Stimulated activated CD4-positive, alpha-beta T cell treated with anti-CD3 and anti-CD28 coated beads, Interleukin-1b, Interleukin-23, amount 100 ng/mL, for 48 hours (primary cell): ENCODE results near the gene SUMF2.
"Not testable (repeated sequence)": the region's sequence is repeated elsewhere in the genome, so short reads cannot be mapped to it uniquely, and the experiment has no call there.

Source experiments
- DNase-seq: peaks from one replicate; pipeline ENCODE4 v3.0.0-alpha.2; 2020

Gene SUMF2

DNA sequence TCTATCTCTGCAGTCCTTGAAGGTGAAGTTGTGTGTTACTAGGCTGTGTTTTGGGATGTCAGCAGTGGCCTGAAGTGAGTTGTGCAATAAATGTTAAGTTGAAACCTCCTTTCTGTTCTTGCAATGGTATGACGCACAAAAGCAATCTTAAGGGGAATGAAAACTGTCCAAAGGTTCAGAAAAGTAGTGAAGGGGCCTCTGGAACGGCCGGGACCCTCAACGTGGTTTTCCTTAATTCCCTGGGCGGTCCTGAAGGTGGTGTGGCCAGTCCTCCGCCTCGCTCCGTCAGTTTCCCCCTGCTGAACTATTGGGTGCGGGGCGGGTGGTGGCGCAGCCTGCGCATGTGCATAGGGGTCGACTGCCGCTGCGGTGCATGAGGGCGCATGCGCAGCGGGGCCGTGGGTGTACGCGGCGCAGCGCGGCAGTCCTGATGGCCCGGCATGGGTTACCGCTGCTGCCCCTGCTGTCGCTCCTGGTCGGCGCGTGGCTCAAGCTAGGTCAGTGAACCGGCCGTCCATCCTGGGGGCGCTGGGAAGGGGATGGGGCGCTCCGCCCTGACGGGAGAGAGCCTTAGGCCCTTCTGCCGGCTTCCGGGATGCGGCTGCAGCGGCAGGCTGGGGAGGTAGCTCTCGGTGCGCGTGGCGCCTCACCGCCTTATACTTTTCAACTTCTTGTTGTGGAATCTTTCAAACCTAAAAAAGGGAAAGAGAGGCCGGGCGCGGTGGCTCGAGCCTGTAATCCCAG lies at the start of gene SUMF2:
Gene SUMF2 (plus strand): TSS at position 405 of the 744 bp plus-strand sequence. CDS start 26 bp downstream, at position 431.
- DNase-seq: peak; percentile 87

DNA sequence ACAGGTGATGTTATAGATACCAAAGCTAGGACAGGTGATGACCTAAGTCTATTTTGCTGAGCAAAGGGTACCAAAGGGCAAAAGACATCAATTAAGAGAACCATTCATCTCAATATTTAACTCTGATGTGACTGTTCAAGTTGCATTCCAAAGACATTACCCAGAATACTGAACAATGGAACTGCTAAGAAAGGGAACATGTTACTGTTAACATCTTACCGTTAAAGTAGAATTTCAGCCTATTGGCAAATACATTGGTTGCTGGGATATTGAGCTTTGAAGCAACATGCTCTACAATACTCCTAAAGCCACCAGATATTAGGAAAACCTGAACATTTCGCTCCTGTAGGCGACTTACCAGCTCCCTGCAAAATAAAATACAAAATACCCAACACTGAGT lies 47.1 kb upstream of the SUMF2 start:
- DNase-seq: not testable (repeated sequence)

DNA sequence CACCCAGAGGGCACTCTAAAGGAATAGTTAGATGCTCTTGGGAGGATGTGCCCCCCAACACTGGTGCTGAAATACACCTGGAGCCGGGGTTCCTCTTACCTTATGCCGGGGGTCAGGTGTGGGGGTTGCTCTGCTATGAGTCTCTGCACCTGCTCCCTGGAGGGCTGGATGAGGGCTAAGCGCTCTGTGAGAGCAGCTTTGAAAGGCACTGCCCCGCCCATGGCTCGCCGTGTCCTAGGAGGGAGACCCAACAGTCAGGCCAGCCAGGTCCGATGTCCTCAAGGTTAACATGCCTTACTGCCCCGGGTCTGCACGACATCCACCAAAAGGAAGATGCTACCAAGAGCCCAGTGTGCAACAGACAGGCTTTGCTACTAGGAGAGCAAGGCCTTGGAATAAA lies 44.6 kb upstream of the SUMF2 start:
- DNase-seq: no peak

DNA sequence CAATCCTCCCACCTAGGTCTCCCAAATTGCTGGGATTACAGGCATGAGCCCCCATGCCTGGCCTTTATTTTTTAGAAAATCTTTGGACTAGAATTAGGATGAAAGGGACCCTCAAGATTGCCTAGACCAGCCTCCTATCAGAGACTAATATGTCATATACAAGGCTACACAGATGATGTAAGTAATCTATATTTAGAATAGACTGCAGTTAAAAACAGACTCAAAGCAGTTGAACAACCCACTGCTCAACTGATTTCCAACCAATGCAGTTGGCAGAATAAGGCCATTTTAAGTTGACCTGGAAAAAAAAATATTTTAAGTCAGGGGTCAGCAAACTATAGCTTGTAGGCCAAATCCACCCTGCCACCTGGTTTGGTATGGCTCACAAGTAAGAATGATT lies 40.6 kb upstream of the SUMF2 start:
- DNase-seq: no peak

DNA sequence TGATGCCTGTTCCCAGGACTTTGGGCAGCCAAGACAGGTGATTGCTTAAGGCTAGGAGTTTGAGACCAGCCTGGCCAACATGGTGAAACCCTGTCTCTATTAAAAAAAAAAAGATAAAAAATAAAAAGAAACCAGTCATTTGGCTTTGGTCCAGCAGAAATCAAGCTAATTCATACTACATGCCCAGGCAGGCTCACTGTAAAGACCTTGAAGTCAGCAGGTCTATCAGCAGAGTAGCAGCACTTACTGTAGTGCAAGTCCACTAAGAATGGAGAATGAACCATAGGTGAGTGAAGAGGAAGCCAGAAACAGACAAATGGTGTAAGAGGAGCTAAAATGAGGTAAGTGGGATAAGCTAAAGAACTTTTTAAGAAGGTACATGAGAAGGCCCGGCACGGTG lies 37.5 kb upstream of the SUMF2 start:
- DNase-seq: no peak

DNA sequence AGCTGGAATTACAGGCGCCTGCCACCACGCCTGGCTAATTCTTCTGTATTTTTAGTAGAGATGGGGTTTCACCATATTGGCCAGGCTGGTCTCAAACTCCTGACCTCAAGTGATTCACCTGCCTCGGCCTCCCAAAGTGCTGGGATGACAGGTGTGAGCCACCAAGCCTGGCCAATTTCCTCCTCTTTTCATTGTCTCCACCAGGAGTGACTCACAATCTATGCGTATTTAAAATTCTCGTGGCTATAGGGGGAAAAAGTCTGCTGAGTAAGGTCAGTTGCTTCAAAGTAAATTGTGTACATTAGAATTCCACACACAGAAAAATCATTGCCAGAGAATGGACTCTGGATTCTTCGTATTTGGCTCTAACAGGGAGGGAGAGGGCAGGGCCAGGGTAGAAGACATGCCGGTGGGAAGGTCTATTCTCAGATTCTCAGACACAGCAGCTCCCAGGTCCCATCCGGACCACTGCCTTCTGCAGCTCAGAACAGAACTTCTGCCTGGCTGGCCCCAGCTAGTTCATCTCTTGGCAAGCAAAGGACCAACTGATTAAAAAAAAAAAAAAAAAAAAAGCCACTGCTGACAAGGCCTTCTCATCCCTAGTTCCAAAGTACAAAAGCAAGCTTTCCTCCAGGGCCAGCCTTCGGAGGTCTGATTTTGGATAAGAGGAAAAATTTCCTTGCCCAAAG lies 35.0 kb upstream of the SUMF2 start:
- DNase-seq: no peak

DNA sequence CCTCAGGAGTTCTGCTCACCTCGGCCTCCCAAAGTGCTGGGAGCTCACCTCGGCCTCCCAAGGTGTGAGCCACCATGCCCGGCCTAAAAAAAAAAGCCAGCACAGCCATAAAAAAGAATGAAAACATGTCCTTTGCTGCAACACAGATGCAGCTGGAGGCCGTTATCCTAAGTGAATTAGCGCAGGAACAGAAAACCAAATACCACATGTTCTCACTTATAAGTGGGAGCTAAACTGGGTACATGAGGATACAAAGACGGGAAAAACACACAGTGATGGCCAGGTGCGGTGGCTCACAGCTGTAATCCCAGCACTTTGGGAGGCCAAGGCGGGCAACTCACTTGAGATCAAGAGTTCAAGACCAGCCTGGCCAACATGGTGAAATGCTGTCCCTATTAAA lies 33.7 kb upstream of the SUMF2 start:
- DNase-seq: no peak

DNA sequence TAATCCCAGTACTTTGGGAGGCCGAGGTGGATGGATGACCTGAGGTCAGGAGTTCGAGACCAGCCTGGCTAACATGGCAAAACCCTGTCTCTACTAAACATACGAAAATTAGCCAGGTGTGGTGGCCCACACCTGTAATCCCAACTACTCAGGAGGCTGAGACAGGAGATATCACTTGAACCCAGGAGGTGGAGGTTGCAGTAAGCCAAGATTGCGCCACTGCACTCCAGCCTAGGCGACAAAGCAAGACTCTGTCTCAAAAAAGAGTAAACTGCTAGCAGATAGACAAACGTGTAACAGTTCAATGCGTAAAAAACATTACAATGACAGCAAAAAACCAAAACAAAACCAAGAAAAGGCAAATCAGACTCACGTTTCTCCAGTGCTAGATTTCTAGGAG lies 32.5 kb upstream of the SUMF2 start:
- DNase-seq: not testable (repeated sequence)

DNA sequence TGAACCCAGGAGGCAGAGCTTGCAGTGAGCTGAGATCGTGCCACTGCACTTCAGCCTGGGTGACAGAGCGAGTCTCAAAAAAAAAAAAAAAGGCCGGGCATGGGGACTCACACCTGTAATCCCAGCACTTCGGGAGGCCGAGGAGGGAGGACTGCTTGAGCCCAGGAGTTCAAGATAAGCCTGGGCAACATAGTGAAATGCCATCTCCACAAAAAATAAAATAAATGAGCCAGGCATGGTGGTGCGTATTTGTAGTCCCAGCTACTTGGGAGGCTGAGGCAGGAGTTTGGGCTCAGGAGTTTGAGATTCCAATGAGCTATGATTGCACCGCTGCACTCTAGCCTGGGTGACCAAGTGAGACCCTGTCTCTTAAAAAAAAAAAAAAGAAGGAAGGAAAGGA lies 31.5 kb upstream of the SUMF2 start:
- DNase-seq: not testable (repeated sequence)

DNA sequence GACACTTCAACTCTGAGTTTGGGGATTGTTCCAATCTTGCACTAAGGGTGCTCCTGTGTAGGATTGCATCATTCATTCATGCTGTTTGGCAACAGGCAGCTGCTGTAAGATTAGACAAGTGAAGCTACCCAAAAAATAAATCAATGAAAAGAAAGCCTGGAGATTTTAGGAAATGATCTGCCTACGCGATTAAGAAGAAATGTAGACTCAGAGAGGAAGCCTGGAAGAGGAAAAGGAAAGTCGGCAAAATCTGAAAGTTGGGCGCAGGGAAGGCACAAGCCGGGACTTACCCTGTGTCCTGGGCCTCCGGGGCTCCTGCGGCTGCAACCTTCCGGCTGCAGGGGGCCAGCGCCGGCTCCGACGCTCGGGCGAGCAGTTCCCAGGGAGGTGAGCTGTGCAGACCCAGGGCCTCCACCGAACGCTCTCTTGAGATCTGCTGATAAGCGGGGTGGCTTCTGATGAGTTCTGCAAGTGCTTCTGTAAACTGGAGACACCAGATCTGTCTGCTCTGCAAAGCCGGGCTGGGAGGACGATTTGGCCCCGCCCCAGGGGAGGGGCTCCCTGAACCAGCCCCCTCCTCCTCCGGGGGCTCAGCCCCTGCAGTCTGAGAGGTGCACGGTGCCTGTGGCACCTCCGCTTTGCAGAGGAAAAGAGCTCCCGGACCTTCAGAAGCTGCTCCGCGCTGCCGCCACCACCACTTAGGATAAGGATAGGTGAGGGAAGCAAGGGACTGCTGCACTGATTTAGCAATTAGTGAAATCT lies 30.2 kb upstream of the SUMF2 start:
- peak; percentile 62 for DNase-seq

DNA sequence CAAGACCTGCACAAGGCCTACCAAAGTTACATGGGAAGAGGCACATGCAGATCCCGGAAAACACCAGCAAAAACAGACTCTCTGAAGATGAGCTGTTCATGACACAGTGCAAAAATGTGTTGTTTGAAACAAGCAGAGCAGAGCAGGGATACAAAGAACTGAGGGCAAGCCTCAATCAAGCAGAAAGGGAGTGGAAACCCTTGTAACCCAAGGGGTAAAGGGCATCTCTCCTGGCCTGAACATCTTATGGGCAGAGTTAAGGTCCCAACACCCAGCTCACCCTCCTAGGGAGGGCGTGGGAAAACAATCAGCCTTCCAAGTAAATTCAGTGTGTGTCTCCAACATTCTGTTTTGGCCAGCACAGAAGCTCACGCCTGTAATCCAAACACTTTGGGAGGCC lies 23.4 kb upstream of the SUMF2 start:
- no peak for DNase-seq

DNA sequence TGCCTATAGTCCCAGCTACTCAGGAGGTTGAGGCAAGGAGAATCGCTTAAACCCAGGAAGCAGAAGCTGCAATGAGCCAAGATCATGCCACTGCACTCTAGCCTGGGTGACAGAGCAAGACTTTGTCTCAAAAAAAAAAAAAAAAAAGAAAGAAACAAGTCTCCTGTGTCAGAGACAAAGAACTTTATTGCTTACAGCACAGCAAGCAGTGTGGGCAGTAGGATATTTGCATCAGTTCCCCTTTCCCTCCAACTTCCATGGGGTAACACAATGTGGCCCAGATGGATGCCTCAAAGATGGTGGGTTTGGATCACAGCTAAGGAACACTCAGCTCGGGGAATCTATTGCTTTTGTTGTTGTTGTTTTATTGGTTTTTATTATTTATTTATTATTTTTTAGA lies 18.3 kb upstream of the SUMF2 start:
- not testable (repeated sequence) for DNase-seq

DNA sequence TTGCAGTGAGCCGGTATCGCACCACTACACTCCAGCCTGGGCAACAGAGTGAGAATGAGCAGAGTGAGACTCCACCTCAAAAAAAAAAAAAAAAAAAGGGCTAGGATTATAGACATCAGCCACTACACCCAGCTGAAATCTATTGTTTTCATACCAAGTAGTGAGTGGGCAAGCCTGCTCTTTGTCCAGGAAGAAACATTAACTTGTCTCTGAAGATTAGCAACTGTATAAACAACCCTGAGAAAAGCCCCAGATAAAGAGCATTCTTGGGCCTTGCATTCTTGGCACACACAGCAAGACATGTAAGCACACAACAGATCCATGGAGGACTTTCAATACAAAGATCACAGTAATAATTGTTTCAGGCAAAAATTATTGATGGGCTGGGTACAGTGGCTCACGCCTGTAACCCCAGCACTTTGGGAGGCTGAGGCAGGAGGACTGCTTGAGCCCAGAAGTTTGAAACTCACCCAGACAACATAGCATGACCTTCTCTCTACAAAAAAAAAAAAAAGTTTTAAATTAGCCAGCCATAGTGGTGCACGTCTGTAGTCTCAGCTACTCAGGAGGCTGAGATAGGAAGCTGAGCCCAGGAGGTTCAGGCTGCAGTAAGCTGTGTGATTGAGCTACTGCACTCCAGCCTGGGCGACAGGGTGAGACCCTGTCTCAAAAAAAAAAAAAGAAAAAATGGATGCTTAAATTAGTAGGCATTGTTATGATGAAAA lies 17.2 kb upstream of the SUMF2 start:
- DNase-seq: no peak

DNA sequence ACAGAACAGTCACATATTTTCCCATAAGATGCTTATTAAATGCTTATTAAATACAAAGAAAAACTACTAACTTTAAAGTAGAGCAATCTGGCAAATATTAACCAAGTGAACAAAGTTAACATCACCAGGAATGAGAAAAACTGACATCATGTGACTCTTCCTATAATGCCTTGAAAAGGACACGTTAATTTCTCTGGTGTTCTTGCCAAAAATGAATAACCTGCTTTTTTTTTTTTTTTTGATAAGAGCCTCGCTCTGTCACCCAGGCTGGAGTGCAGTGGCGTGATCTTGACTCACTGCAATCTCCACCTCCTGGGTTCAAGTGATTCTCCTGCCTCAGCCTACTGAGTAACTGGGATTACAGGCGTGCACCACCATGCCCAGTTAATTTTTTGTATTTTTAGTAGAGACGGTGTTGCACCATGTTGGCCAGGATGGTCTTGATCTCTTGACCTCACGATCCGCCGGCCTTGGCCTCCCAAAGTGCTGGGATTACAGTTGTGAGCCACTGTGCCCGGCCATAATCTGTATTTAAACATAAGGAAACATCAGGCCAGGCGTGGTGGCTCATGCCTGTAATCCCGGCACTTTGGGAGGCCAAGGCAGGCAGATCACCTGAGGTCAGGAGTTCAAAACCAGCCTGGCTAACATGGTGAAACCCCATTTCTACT lies 16.5 kb upstream of the SUMF2 start:
- DNase-seq: not testable (repeated sequence)

DNA sequence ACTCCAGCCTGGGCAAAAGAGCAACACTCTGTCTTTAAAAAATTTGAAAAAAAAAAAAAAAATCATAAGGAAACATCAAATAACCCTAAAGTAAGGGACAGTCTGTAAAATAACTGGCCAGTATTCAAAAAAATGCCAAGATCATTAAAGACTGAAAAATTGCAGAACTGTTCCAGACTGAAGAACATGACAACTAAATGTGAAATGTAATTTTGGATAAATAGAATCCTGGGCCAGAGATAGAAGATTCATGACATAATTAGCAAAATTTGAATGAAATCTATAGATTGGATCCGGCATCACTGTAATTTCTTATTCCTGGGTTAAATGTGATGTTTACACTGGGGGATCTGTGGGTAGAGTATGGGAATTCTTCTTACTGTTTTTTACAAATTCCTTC lies 15.8 kb upstream of the SUMF2 start:
- no peak for DNase-seq

DNA sequence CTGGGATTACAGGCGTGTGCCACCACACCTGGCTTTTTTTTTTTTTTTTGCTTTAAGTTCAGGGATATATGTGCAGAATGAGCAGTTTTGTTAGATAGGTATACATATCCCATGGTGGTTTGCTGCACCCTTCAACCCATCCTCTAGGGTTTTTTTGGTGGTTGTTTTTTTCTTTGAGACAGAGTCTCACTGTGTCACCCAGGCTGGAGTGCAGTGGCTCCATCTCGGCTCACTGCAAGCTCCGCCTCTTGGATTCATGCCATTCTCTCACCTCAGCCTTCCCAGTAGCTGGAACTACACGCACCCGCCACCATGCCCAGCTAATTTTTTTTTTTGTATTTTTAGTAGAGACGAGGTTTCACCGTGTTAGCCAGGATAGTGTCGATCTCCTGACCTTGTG lies 15.3 kb upstream of the SUMF2 start:
- DNase-seq: not testable (repeated sequence)

DNA sequence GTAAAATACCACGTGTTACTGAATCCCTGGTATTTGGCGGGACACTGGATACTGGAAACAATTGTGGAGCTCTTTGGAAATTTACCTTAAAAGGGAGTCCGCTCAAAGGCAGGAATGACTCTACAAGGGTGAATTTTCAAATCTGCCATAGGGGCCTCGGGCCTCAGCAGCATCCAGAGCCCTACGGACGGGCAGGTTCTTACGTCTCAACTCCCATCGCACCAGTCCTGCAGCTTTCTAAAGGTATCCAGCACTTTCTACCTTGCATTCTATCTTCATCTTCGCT lies 13.1 kb upstream of the SUMF2 start:
- DNase-seq: no peak

DNA sequence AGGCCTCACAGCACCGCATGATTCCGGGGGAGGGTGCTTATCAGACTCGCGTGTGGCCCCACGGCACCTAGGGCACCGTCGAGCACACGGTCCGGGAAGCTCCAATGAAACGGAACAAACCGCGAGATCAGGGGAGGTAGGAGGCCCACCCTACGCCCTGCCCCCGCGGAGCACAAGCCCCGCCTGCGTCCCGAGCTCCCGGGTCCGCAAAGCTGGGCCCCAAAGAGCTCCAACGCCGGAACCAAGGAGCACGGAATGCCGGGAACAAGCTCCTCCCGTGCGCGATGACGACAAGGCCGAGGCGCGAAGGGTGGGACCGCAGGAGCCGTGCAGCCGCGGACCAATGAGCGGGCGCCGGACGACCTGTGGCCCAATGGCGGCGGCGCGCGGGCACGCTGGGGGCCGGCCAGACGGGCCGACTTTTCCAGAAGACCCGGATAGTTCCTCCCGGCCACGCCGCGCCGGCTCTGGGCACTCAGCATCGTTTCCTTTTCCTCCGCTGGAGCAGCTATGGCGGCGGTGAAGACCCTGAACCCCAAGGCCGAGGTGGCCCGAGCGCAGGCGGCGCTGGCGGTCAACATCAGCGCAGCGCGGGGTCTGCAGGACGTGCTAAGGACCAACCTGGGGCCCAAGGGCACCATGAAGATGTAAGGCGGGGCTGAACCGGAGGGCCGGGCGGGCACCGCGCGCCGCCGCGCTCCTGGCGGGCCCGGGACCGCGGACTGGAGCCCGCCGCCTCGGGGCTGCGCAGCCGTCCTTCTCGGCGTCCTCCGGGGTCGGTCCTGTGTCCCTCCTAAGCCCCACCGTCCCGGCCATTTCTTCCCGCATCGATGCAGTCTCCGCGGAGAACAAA lies 12.5 kb upstream of the SUMF2 start, which contains the start of the genes CCT6A and PSPH:
Gene CCT6A (plus strand): TSS at position 427 of the 853 bp plus-strand sequence. CDS start 84 bp downstream, at position 511.
Gene PSPH (minus strand): TSS at position 106 of the 853 bp plus-strand sequence. CDS start 30,232 bp downstream, outside the sequence.
- peak; percentile 94 for DNase-seq

DNA sequence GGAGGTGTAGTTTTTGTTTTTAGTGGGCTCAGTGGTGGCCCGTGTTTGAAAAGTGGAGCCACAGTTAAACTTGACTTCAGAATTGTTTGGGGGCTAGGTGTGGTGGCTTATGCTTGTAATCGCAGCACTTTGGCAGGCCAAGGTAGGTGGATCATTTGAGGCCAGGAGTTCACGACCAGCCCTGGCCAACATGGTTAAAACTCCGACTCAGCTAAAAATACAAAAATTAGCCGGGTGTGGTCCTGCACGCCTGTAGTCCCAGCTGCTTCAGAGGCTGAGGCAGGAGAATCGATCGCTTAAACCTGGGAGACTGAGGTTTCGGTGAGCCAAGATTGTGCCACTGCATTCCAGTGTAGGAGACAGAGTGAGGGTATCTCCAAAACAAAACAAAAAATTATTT lies 10.7 kb upstream of the SUMF2 start:
- no peak for DNase-seq

DNA sequence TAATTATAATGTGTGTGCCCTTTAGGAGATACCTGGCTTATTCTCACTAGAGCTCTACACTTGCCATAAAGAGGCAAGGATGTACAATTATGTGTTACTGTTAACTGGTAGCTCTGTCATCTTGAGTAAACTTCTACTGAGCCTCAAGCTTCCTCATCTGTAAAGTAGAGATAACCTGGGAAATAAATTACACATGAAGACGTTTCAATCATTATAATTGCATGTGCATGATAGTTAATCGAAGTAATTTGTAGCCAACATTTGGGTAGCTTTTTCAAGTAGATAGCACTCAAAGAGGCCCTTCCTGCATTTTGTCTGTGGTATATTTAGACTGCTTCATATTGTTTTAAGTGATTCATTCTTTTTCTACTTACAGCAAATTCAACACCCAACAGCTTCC lies 10.1 kb upstream of the SUMF2 start:
- no peak for DNase-seq

DNA sequence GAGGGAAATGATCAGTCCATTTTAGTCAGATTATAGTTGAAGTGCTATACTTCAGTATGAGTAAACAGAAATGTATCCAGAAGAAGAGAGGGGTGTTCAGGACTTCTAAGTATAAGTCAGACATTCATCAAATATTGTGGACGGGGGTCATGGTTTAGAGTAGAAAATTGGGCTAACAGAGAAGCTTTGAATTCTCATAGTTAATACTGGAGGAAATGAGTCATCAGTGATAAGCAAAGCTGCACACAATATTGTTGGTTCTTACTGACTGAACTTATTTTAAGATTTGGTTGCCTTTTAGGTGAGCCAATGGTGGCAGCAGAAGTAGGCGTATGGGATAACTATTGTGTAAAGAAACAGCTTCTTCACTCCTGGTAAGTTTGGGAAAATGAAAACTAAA lies 1.7 kb upstream of the SUMF2 start:
- DNase-seq: no peak

DNA sequence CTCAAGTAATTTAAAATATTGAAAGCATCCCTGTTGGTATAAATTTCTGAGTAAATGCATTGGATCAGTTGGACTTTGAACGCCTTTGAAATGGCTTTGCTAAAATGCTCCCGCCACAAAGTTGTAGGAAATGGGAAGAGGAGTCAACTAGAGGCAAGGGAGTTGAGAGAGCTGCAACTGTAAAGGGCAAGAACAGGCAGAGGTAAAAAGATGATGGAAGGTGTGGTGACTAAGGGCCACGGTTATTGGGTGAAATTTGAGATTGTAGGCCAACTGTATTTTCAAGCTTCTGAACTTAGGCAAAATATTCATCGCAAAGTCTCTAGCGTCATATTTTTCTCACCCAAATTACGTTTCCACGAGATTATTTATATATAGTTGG lies 595 bp upstream of the SUMF2 start:
- no peak for DNase-seq
